GM12892 (cell line): ENCODE measurements around the gene DUSP23.

Experiments
- POLR2A ChIP-seq: IDR thresholded peaks from 2 replicates; pipeline ENCODE4 v1.6.1; 2011; ENCODE audit warnings: low read depth, low read length, control low read depth
- TAF1 ChIP-seq: IDR thresholded peaks from 2 replicates; pipeline ENCODE4 v1.6.1; 2011; ENCODE audit warnings: low read depth, mild to moderate bottlenecking, control low read depth, low read length, borderline replicate concordance

GRCh38 chr1:159821171-159821867, 40.6 kb downstream of the DUSP23 start:
- TF ChIP-seq TAF1 (no peak), POLR2A (no peak)
